HEK293 (cell line): ENCODE results near the gene GJD3.

Source experiments
- CTCF ChIP-seq: fragments of 450-650 bp; formaldehyde crosslinking; IDR thresholded peaks from 2 replicates; pipeline ENCODE4 v1.5.1; 2016; ENCODE audit warnings: missing biosample characterization, missing genetic modification characterization
- GLI4 ChIP-seq: fragments of 450-650 bp; formaldehyde crosslinking; IDR thresholded peaks from 2 replicates; pipeline ENCODE4 v1.5.1; 2016; ENCODE audit warnings: missing biosample characterization, missing genetic modification characterization
- KLF10 ChIP-seq: fragments of 450-650 bp; IDR thresholded peaks from 2 replicates; pipeline ENCODE4 v1.5.1; 2018; ENCODE audit warnings: missing biosample characterization, mild to moderate bottlenecking, missing genetic modification characterization
- SP2 ChIP-seq: fragments of 450-650 bp; formaldehyde crosslinking; IDR thresholded peaks from 2 replicates; pipeline ENCODE4 v1.5.1; 2016; ENCODE audit warnings: missing biosample characterization, missing genetic modification characterization
- ZBTB21 ChIP-seq: fragments of 450-650 bp; formaldehyde crosslinking; IDR thresholded peaks from 2 replicates; pipeline ENCODE4 v1.5.1; 2017; ENCODE audit warnings: missing biosample characterization, missing genetic modification characterization
- ZNF18 ChIP-seq: fragments of 450-650 bp; formaldehyde crosslinking; IDR thresholded peaks from 2 replicates; pipeline ENCODE4 v1.5.1; 2016; ENCODE audit warnings: missing biosample characterization, missing genetic modification characterization
- ZNF302 ChIP-seq: fragments of 450-650 bp; formaldehyde crosslinking; IDR thresholded peaks from 2 replicates; pipeline ENCODE4 v1.5.1; 2016; ENCODE audit warnings: missing biosample characterization, missing genetic modification characterization, low read depth
- ZNF404 ChIP-seq: fragments of 450-650 bp; formaldehyde crosslinking; IDR thresholded peaks from 2 replicates; pipeline ENCODE4 v1.5.1; 2017; ENCODE audit warnings: missing biosample characterization, missing genetic modification characterization
- ZNF416 ChIP-seq: fragments of 450-650 bp; formaldehyde crosslinking; IDR thresholded peaks from 2 replicates; pipeline ENCODE4 v1.5.1; 2016; ENCODE audit warnings: missing biosample characterization, missing genetic modification characterization
- ZNF677 ChIP-seq: fragments of 450-650 bp; IDR thresholded peaks from 2 replicates; pipeline ENCODE4 v1.5.0; 2018; ENCODE audit warnings: missing biosample characterization, mild to moderate bottlenecking, missing genetic modification characterization, moderate library complexity
- ZSCAN30 ChIP-seq: fragments of 450-650 bp; IDR thresholded peaks from 2 replicates; pipeline ENCODE4 v1.5.1; 2018; ENCODE audit warnings: missing biosample characterization, mild to moderate bottlenecking, missing genetic modification characterization, moderate library complexity

- TF ChIP-seq CTCF (tag by site-specific recombination): no peak
- no peak for TF ChIP-seq ZNF677
- TF ChIP-seq SP2 (tag by site-specific recombination): no peak
- TF ChIP-seq ZNF302 (tag by site-specific recombination): no peak
- no peak for TF ChIP-seq ZNF416 (tag by site-specific recombination)
- no peak for TF ChIP-seq ZSCAN30 (tag by site-specific recombination)
- no peak for TF ChIP-seq GLI4 (tag by site-specific recombination)
- TF ChIP-seq ZBTB21 (tag by site-specific recombination): no peak
- TF ChIP-seq ZNF18 (tag by site-specific recombination): no peak
- TF ChIP-seq ZNF404 (tag by site-specific recombination): no peak
- TF ChIP-seq KLF10: no peak
Observed at GRCh38 chr17:40360091-40360490, 4.4 kb downstream of the GJD3 start.
